IMR-90 (cell line): ENCODE data around the gene ZNF827. TPM values are rescaled to one million over a fixed set of nuclear protein-coding genes. Genes with fewer than 3 reads are reported as not detected.
A peak's percentile ranks its signal among the peaks of the same experiment; 100 is the strongest.

Experiments
- ATAC-seq: fragments of 200-7000 bp; cut with Tn5 transposase; 2 replicates; pipeline ENCODE4 v1.9.1; 2020; ENCODE audit warnings: low read depth, mild to moderate bottlenecking, moderate library complexity
- BruUV-seq: library from RNA; stranded (reverse); fragments of 400-500 nt; replicated peaks from 2 replicates; lab custom pipeline; 2021; lab: Mats Ljungman, UMichigan
- CTCF ChIA-PET: fragments of 300-600 bp; formaldehyde crosslinking; extraction: SDS; loops from one replicate; lab custom pipeline; 2021; ENCODE audit warnings: antibody characterized with exemption; lab: Yijun Ruan, JAX
- POLR2A ChIA-PET: fragments of 300-600 bp; sonication (Branson Sonifier 250); formaldehyde crosslinking; loops from one replicate; lab custom pipeline; 2022; ENCODE audit warnings: antibody characterized with exemption; ENCODE audit not compliant: unreplicated experiment; lab: Charles Lee
- DNase-seq: peaks from one replicate; pipeline ENCODE4 v3.0.0; 2013
- H2AFZ ChIP-seq: replicated peaks from 2 replicates; pipeline ENCODE3; 2013; ENCODE audit warnings: low read length, mild to moderate bottlenecking; ENCODE audit not compliant: poor library complexity
- H2AK5ac ChIP-seq: 2 replicates; pipeline ENCODE4 v1.6.1; 2013; ENCODE audit warnings: low read depth, low read length, inconsistent platforms
- H2AK9ac ChIP-seq: replicated peaks from 2 replicates; pipeline ENCODE3; 2013; ENCODE audit warnings: mild to moderate bottlenecking, low read depth, low read length, moderate library complexity; ENCODE audit not compliant: poor library complexity
- H2BK120ac ChIP-seq: 2 replicates; pipeline ENCODE4 v1.6.1; 2013; ENCODE audit warnings: low read depth, low read length, inconsistent platforms
- H2BK15ac ChIP-seq: 3 replicates; pipeline ENCODE4 v1.6.1; 2013; ENCODE audit warnings: low read depth, low read length, inconsistent platforms
- H2BK20ac ChIP-seq: 2 replicates; pipeline ENCODE4 v1.6.1; 2013; ENCODE audit warnings: low read depth, mild to moderate bottlenecking, inconsistent platforms, low read length, moderate library complexity
- H2BK5ac ChIP-seq: 2 replicates; pipeline ENCODE4 v1.6.1; 2013; ENCODE audit warnings: mild to moderate bottlenecking, low read depth, low read length, inconsistent platforms; ENCODE audit not compliant: poor library complexity, severe bottlenecking
- H3K14ac ChIP-seq: replicated peaks from 2 replicates; pipeline ENCODE4 v1.6.1; 2013; ENCODE audit warnings: low read depth, low read length, inconsistent platforms
- H3K18ac ChIP-seq: 2 replicates; pipeline ENCODE4 v1.6.1; 2013; ENCODE audit warnings: low read depth, low read length, control low read depth
- H3K23ac ChIP-seq: 2 replicates; pipeline ENCODE4 v1.6.1; 2013; ENCODE audit warnings: low read depth, low read length, inconsistent platforms
- H3K27ac ChIP-seq: 2 replicates; pipeline ENCODE4 v1.5.1; 2013; ENCODE audit warnings: mild to moderate bottlenecking, control low read depth, low read length; ENCODE audit not compliant: insufficient read depth
- H3K27me3 ChIP-seq: 2 replicates; pipeline ENCODE4 v1.6.1; 2013; ENCODE audit warnings: low read length; ENCODE audit not compliant: control insufficient read depth, insufficient read depth
- H3K36me3 ChIP-seq: 2 replicates; pipeline ENCODE4 v1.6.1; 2013; ENCODE audit warnings: low read length, mixed read lengths; ENCODE audit not compliant: control insufficient read depth, insufficient read depth
- H3K4ac ChIP-seq: 2 replicates; pipeline ENCODE4 v1.6.1; 2013; ENCODE audit warnings: low read depth, low read length, inconsistent platforms
- H3K4me1 ChIP-seq: 2 replicates; pipeline ENCODE4 v1.6.1; 2013; ENCODE audit warnings: low read length, mixed read lengths; ENCODE audit not compliant: control insufficient read depth, insufficient read depth
- H3K4me2 ChIP-seq: 2 replicates; pipeline ENCODE4 v1.6.1; 2013; ENCODE audit warnings: low read depth, mild to moderate bottlenecking, control low read depth, low read length, moderate library complexity
- H3K4me3 ChIP-seq: 2 replicates; pipeline ENCODE4 v1.5.1; 2013; ENCODE audit warnings: low read depth, mild to moderate bottlenecking, control low read depth, low read length, moderate library complexity; ENCODE audit not compliant: insufficient read depth
- H3K56ac ChIP-seq: 2 replicates; pipeline ENCODE4 v1.6.1; 2013; ENCODE audit warnings: low read length, inconsistent platforms; ENCODE audit not compliant: insufficient read depth; ENCODE audit errors: extremely low read depth
- H3K79me1 ChIP-seq, 2 experiments: 2 replicates each; pipeline ENCODE4 v1.6.1; 2013; ENCODE audit warnings: low read length in 2 of 2, inconsistent platforms in 1 of 2, low read depth in 1 of 2
- H3K9ac ChIP-seq: 2 replicates; pipeline ENCODE4 v1.6.1; 2013; ENCODE audit warnings: low read depth, low read length, control low read depth
- H3K9me1 ChIP-seq: 2 replicates; pipeline ENCODE4 v1.6.1; 2013; ENCODE audit warnings: low read length, inconsistent platforms; ENCODE audit not compliant: insufficient read depth
- H3K9me3 ChIP-seq: 2 replicates; pipeline ENCODE4 v1.6.1; 2013; ENCODE audit warnings: low read length; ENCODE audit not compliant: control insufficient read depth, insufficient read depth
- H4K20me1 ChIP-seq: 2 replicates; pipeline ENCODE4 v1.6.1; 2013; ENCODE audit warnings: low read length, inconsistent platforms; ENCODE audit not compliant: insufficient read depth
- H4K5ac ChIP-seq: 2 replicates; pipeline ENCODE4 v1.6.1; 2013; ENCODE audit warnings: mild to moderate bottlenecking, low read depth, low read length, control low read depth
- H4K8ac ChIP-seq, 2 experiments: 2 replicates each; pipeline ENCODE4 v1.6.1; 2013; ENCODE audit warnings: low read depth in 2 of 2, low read length in 2 of 2, control low read depth in 1 of 2, inconsistent platforms in 1 of 2
- H4K91ac ChIP-seq: 2 replicates; pipeline ENCODE4 v1.6.1; 2013; ENCODE audit warnings: low read depth, low read length, inconsistent platforms; ENCODE audit not compliant: insufficient read depth
- MXI1 ChIP-seq: IDR thresholded peaks from 2 replicates; pipeline ENCODE4 v1.6.1; 2012; ENCODE audit warnings: low read depth, mild to moderate bottlenecking, low read length, moderate library complexity, borderline replicate concordance
- NFE2L2 ChIP-seq: fragments of 150-350 bp; IDR thresholded peaks from 2 replicates; pipeline ENCODE4 v1.6.1; 2016; ENCODE audit warnings: low read depth, mild to moderate bottlenecking, low read length
- POLR2A ChIP-seq: IDR thresholded peaks from 2 replicates; pipeline ENCODE4 v1.6.1; 2012; ENCODE audit warnings: mild to moderate bottlenecking, low read depth, low read length
- RAD21 ChIP-seq: IDR thresholded peaks from 2 replicates; pipeline ENCODE4 v1.6.1; 2012; ENCODE audit warnings: low read length, improper control_type of control experiment
- WGBS, 2 experiments: methylation state at CpG; one replicate each; pipeline versions ENCODE4 v1.1.5 to v1.1.7; 2013; ENCODE audit warnings: missing lambda C conversion rate in 2 of 2; ENCODE audit not compliant: insufficient read length in 1 of 2; ENCODE audit errors: extremely low coverage in 2 of 2; 5-methylcytosine and 5-hydroxymethylcytosine counted together
- dilution Hi-C: fragments of 300-500 bp; cut with HindIII; formaldehyde crosslinking; loops from one replicate; pipeline ENCODE4 v1.14.3; 2018; ENCODE audit warnings: low sequenced_read_pairs; ENCODE audit not compliant: unreplicated experiment
- in situ Hi-C: fragments of 300-500 bp; cut with MboI; formaldehyde crosslinking; loops from 3 replicates; pipeline ENCODE4 v1.14.3; 2019; ENCODE audit warnings: low sequenced_read_pairs, inconsistent platforms, mixed read lengths
- intact Hi-C: fragments of 100-400 bp; cut with micrococcal nuclease; formaldehyde crosslinking; loops from 2 replicates; pipeline ENCODE4 v1.10.0; 2022
- polyA plus RNA-seq, 3 experiments: library from polyadenylated mRNA; depleted of rRNA; stranded (reverse); fragments of >200 nt; gene quantifications; 2 replicates each; pipeline ENCODE4 v1.2.3, GENCODE V29; 2012; ENCODE audit warnings: low replicate concordance in 1 of 3
- total RNA-seq: library from RNA; depleted of rRNA; stranded (reverse); fragments of >200 nt; gene quantifications from 2 replicates; pipeline ENCODE4 v1.2.3, GENCODE V29; 2012
- TF ChIP-seq, protein P1 (sequence below): fragments of 150-350 bp; IDR thresholded peaks from 2 replicates; pipeline ENCODE4 v1.6.1; 2017; ENCODE audit warnings: mild to moderate bottlenecking, antibody characterized with exemption, low read length, low read depth
- TF ChIP-seq, protein P2 (sequence below): fragments of 150-350 bp; IDR thresholded peaks from 2 replicates; pipeline ENCODE4 v1.6.1; 2016; ENCODE audit warnings: low read depth, mild to moderate bottlenecking, low read length, moderate library complexity, borderline replicate concordance
- TF ChIP-seq, protein P3 (sequence below): conservative IDR thresholded peaks from 2 replicates; pipeline ENCODE4 v1.5.1; 2012; ENCODE audit warnings: mild to moderate bottlenecking, low read depth, low read length, improper control_type of control experiment

The ZNF827 gene
- total and polyA plus RNA-seq, 2 of the 4 experiments (the other 2 are of a cell fraction): 6.6 to 31.7 TPM

DNA sequence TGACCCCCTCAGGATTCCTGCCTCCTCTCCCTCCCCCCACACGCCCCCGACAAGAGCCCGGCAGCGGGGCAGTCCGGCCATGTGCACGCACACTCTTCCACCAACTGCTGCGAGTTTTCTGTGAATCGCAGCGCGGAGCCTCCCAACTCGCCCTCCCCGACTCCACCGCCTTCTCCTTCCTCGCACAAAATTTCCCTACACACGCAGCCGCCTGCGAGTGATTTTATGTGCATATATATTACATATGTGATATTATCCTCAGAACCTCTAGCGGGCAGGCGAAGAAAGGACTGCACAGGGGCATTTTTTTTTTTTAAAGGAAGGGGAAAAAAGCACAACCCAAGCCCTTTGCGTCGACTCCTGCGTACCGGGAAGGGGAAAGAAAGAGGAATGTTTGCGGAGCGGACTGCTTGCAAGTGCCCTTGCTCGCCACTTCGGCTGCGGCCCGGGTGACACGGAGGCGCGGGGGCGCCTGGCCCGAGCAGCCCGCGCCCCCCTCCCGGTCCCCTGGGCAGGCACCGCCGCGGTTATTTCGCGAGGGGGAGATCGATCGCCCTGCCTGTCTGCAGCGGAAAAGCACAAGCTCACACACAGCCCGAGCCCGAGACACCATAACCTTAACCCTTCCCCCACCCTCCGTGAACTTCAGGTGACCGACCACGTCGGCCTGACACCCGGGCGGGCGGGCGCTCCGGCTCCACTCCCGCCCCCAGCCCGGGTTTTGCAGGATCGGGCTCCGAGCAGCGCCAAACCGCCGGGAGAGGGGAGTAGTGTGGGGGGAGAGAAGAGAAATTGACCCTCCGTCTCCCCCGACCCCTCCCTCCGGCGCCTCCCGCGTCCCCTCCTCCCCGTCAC, 2.3 kb downstream of the ZNF827 start:
- Histone ChIP-seq H3K79me1 (peaks cover 26 to 47% of the 10 kb centered on the region in 2 experiments), H3K36me3 (no peaks in the 10 kb centered on the region), H4K91ac (peak overlapping the region; percentile 89), H2BK120ac (peak overlapping the region; percentile 21), H3K27ac (peak overlapping the region; percentile 97), H2BK15ac (peak overlapping the region; percentile 76; the same call in 2 of the 3 replicates), H3K4me2 (peak overlapping the region; percentile 90), H3K56ac (peak overlapping the region; percentile 87), H3K4ac (peak overlapping the region; percentile 57), H3K18ac (peak overlapping the region; percentile 54), H2BK5ac (peak overlapping the region; percentile 98), H4K5ac (peak overlapping the region; percentile 62), H4K20me1 (no peaks in the 10 kb centered on the region), H3K9me1 (no peaks in the 10 kb centered on the region; the same call in 1 of the 2 replicates), H3K4me1 (peaks cover 5% of the 10 kb centered on the region), H3K14ac (peak overlapping the region; percentile 71), H4K8ac (peak overlapping the region; percentile 71 to 79), H2BK20ac (no peak overlapping the region), H2AK5ac (peak overlapping the region; percentile 11; the same call in 1 of the 2 replicates), H2AFZ (peak overlapping the region; percentile 91), H3K23ac (peak overlapping the region; percentile 72), H3K9me3 (no peaks in the 10 kb centered on the region), H3K4me3 (peak overlapping the region; percentile 82), H3K27me3 (no peaks in the 10 kb centered on the region), H3K9ac (peak overlapping the region; percentile 94), H2AK9ac (peak overlapping the region; percentile 95)
- DNase-seq: peak; percentile 73
- ChIA-PET POLR2A (interaction anchor here (0.6 to 0.7 kb wide), 2 partner anchors 8 to 200 kb away, joined by 3 to 17 read pairs; no protein-coding TSS in a partner anchor), CTCF (interaction anchor here (0.6 kb wide), 2 partner anchors 10 to 58 kb away, joined by 3 read pairs; no protein-coding TSS in a partner anchor)
- in situ Hi-C loops (no loop called here), intact Hi-C loops (loop anchor here (1.0 to 10.0 kb wide), 5 partner anchors 128 to 702 kb away; partner anchors contain the start of genes C4orf51 and LSM6), dilution Hi-C loops (no loop called here)
- 0% methylated on average over 5 of the region's 70 CpGs; no CpG with 5 or more reads in 1 of the 2 experiments for WGBS, 2 experiments
- BruUV-seq: no TSS peak
- ATAC-seq: peak; percentile 44
- TF ChIP-seq MXI1 (peak; percentile 74), NFE2L2 (no peak), RAD21 (peak; percentile 10; the same call in 1 of the 2 replicates), POLR2A (no peak)
- TF ChIP-seq, protein P1, sequence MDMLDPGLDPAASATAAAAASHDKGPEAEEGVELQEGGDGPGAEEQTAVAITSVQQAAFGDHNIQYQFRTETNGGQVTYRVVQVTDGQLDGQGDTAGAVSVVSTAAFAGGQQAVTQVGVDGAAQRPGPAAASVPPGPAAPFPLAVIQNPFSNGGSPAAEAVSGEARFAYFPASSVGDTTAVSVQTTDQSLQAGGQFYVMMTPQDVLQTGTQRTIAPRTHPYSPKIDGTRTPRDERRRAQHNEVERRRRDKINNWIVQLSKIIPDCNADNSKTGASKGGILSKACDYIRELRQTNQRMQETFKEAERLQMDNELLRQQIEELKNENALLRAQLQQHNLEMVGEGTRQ: no peak
- TF ChIP-seq, protein P2, sequence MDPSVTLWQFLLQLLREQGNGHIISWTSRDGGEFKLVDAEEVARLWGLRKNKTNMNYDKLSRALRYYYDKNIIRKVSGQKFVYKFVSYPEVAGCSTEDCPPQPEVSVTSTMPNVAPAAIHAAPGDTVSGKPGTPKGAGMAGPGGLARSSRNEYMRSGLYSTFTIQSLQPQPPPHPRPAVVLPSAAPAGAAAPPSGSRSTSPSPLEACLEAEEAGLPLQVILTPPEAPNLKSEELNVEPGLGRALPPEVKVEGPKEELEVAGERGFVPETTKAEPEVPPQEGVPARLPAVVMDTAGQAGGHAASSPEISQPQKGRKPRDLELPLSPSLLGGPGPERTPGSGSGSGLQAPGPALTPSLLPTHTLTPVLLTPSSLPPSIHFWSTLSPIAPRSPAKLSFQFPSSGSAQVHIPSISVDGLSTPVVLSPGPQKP: no peak
- TF ChIP-seq, protein P3, sequence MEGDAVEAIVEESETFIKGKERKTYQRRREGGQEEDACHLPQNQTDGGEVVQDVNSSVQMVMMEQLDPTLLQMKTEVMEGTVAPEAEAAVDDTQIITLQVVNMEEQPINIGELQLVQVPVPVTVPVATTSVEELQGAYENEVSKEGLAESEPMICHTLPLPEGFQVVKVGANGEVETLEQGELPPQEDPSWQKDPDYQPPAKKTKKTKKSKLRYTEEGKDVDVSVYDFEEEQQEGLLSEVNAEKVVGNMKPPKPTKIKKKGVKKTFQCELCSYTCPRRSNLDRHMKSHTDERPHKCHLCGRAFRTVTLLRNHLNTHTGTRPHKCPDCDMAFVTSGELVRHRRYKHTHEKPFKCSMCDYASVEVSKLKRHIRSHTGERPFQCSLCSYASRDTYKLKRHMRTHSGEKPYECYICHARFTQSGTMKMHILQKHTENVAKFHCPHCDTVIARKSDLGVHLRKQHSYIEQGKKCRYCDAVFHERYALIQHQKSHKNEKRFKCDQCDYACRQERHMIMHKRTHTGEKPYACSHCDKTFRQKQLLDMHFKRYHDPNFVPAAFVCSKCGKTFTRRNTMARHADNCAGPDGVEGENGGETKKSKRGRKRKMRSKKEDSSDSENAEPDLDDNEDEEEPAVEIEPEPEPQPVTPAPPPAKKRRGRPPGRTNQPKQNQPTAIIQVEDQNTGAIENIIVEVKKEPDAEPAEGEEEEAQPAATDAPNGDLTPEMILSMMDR: peak; percentile 29
